ENCODE measurements around the gene MAP2K3. TPM values are rescaled to one million over a fixed set of nuclear protein-coding genes. Genes with fewer than 3 reads are reported as not detected.
"Not testable (repeated sequence)": the region's sequence is repeated elsewhere in the genome, so short reads cannot be mapped to it uniquely, and the experiment has no call there.

Gene MAP2K3
- total and polyA plus RNA-seq, 12 donors, result 28.9 to 103 (median 60.4) TPM

DNA sequence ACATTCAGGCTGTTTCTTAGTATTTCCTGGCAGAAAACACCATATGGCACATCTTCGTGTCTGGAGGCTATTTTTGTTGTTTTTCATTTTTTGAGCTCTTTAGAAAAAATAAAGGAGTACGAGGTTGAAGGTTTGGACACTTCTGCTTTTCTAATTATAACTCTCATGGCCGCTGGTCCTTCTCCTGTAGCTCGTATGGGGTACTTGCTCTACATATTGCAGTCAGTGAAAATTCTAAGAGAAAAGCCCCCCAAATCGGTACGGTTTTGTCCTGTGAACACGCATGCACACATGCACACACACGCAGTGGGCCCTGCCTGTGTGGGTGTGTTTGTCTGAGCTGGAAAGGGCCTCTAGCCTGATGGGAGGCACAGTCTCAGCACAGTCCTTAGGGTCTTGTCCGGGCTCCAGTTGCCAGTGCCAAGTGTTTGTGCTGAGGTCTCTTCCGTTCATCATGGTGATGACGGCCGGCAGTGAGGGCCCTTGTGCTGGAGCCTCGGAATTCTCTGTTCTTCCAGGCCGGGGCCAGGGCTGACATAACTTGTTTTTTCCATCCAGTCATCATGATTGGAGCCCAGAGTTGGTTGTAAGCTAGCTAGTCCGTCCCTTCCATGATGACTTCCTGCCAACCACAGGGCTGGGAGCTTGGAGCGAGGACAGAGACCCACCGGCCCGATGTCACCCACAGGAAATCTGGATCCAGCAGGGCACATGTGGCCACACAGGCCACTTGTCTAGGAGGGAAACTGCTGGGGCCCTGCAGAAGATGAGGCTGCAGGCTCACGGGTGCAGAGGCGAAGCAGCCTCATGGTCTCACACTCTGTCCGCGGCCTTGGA, 26.5 kb downstream of the MAP2K3 start:
- Histone ChIP-seq H3K9me3 (peaks cover 0 to 15% (median 7%) of the 10 kb centered on the region in 11 donors), H3K36me3 (peaks cover 0 to 88% (median 20%) of the 10 kb centered on the region in 9 donors), H3K27ac (peak overlapping the region; percentile 5 to 73 (median 65)), H3K4me1 (peaks cover 0 to 20% (median 11%) of the 10 kb centered on the region in 9 donors)
- intact Hi-C loops (cut with DNase I), result loop anchor here in 4 of 10 donors (5.0 to 10.0 kb wide), 2 partner anchors 34 to 144 kb away; no protein-coding TSS in a partner anchor
- not testable (repeated sequence) for H3K4me3 ChIP-seq, H3K27me3 ChIP-seq
- DNase-seq, result peak; percentile 63 to 67
- 34 to 38% methylated on average over 17 to 21 of the region's 22 CpGs for WGBS, 2 donors
- peak; percentile 68 to 91 (median 81) for ATAC-seq

DNA sequence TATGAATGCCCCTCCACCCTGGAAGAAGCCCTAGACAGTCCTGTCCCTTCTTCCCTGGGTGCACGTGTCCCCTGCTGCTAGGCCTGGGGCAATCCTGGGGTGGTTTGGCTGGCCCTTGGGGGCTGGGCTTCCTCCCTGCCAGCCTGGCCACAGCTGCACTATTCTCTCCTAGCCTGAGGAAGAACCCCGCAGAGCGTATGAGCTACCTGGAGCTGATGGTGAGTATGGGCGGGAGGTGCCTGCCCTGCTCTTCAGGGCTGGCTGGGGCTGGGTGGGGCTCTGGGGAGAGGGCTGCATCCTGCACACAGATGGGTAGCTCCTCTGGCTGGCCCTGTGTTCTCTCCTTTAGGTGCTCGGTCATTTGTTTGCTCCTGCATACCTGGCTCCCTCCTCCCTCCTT, 28.8 kb downstream of the MAP2K3 start:
- WGBS, 2 donors, result 96 to 97% methylated on average over 5 of the region's 5 CpGs

DNA sequence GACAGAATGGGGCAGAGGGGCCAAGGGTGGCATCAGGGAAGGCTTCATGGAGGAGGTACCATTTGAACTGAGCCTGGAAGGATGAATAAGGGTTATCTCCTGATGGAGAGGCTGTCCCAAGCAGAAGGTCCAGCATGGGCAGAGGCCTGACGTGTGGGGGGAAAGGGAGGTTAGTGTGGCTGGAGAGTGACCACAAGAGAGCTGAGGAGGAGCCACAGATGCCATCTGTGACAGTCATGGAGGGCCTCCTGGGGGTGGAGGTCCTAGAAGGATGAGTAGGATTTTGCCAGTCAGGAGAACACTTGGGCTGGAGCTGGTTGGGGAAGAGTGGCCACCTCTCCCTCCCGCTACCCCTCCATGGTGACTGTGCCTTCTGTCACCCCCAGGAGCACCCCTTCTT, 29.2 kb downstream of the MAP2K3 start:
- intact Hi-C loops (cut with DNase I), result loop anchor here in 4 of 10 donors (2.0 to 10.0 kb wide), 3 partner anchors 29 to 141 kb away; partner anchors contain the start of gene MAP2K3 (in 1 of the 4)
- not testable (repeated sequence) for ATAC-seq

More for the DNA sequence above, 28.8 kb downstream of the MAP2K3 start:
- Histone ChIP-seq H3K27me3 (no peaks in the 10 kb centered on the region), H3K27ac (no peak overlapping the region), H3K9me3 (peaks cover 0 to 12% (median 7%) of the 10 kb centered on the region in 11 donors), H3K4me1 (peaks cover 0 to 26% (median 16%) of the 10 kb centered on the region in 9 donors), H3K36me3 (peaks cover 0 to 65% (median 14%) of the 10 kb centered on the region in 9 donors), H3K4me3 (no peak overlapping the region)
- TF ChIP-seq, protein P1, sequence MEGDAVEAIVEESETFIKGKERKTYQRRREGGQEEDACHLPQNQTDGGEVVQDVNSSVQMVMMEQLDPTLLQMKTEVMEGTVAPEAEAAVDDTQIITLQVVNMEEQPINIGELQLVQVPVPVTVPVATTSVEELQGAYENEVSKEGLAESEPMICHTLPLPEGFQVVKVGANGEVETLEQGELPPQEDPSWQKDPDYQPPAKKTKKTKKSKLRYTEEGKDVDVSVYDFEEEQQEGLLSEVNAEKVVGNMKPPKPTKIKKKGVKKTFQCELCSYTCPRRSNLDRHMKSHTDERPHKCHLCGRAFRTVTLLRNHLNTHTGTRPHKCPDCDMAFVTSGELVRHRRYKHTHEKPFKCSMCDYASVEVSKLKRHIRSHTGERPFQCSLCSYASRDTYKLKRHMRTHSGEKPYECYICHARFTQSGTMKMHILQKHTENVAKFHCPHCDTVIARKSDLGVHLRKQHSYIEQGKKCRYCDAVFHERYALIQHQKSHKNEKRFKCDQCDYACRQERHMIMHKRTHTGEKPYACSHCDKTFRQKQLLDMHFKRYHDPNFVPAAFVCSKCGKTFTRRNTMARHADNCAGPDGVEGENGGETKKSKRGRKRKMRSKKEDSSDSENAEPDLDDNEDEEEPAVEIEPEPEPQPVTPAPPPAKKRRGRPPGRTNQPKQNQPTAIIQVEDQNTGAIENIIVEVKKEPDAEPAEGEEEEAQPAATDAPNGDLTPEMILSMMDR (IDR thresholded peaks at IDR 0.05), result no peak
- ATAC-seq (no peak), DNase-seq (no peak)
- intact Hi-C loops (cut with DNase I), result loop anchor here in 4 of 10 donors (5.0 to 10.0 kb wide), 2 partner anchors 36 to 141 kb away; no protein-coding TSS in a partner anchor

DNA sequence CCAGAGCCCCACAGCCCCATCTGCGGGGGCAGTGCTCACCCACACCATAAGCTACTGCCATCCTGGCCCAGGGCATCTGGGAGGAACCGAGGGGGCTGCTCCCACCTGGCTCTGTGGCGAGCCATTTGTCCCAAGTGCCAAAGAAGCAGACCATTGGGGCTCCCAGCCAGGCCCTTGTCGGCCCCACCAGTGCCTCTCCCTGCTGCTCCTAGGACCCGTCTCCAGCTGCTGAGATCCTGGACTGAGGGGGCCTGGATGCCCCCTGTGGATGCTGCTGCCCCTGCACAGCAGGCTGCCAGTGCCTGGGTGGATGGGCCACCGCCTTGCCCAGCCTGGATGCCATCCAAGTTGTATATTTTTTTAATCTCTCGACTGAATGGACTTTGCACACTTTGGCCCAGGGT, 29.8 kb downstream of the MAP2K3 start:
- Histone ChIP-seq H3K36me3 (peaks cover 0 to 55% (median 4%) of the 10 kb centered on the region in 9 donors), H3K4me1 (peaks cover 0 to 26% (median 16%) of the 10 kb centered on the region in 9 donors)
- not testable (repeated sequence) for H3K4me3 ChIP-seq, ATAC-seq, H3K27ac ChIP-seq, H3K9me3 ChIP-seq, H3K27me3 ChIP-seq, DNase-seq
- intact Hi-C loops (cut with DNase I), result loop anchor here in 4 of 10 donors (2.0 to 10.0 kb wide), 3 partner anchors 29 to 141 kb away; partner anchors contain the start of gene MAP2K3 (in 1 of the 4)
- WGBS, 2 donors, result 76 to 93% methylated on average over 6 to 7 of the region's 7 CpGs

More for the DNA sequence above, 29.2 kb downstream of the MAP2K3 start:
- H3K9me3 ChIP-seq, DNase-seq, H3K27ac ChIP-seq, H3K27me3 ChIP-seq, H3K4me3 ChIP-seq: not testable (repeated sequence)
- Histone ChIP-seq H3K4me1 (peaks cover 0 to 26% (median 16%) of the 10 kb centered on the region in 9 donors), H3K36me3 (peaks cover 0 to 60% (median 9%) of the 10 kb centered on the region in 9 donors)
- 90 to 100% methylated on average over 2 of the region's 2 CpGs for WGBS, 2 donors

DNA sequence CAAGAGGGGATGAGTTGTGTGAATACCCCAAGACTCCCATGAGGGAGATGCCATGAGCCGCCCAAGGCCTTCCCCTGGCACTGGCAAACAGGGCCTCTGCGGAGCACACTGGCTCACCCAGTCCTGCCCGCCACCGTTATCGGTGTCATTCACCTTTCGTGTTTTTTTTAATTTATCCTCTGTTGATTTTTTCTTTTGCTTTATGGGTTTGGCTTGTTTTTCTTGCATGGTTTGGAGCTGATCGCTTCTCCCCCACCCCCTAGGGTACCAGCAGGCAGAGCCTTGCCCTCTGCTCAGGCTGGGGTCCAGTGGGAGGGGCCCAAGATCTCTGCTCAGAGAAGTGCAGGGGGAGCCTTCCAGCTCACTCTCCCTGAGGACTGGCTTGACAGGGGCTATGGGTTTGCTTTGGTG, 30.2 kb downstream of the MAP2K3 start:
- not testable (repeated sequence) for H3K27ac ChIP-seq

DNA sequence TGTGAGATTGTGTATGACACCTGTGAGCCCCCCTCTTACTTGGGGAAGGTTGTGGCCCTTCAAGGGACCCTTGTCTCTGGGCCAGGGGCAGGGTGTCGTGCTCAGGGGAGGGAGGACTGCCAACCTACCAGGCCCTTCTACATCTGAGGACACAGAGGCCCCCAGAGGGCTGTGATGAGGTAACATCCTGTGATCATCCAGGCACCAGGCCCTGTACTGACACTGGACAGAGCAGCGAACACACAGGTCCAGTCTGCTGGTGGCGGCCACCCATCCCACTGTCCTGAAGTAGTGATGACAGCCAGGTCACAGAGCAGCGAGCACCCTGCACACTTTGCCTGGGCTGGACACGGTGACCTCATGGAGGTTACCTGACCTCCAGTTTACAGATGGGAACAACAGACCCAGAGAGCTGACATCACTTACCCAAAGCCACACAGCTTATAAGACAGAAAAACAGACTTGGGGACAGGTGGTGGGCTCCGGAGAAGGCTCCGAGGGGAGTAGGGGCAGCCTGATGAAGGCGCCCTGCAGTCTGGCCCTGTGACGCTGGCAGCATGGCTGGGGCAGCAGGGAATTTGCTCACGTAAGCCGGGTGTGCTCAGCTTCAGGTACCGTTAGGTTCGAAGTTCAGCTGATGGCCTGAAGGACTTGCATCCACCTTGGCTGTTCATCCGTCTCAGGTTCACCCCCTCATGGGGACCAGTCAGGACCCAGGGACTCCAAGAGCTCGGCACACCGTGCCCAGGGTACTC, 30.9 kb downstream of the MAP2K3 start:
- not testable (repeated sequence) for H3K27ac ChIP-seq, ATAC-seq, H3K9me3 ChIP-seq, H3K4me3 ChIP-seq, DNase-seq, H3K27me3 ChIP-seq
- Histone ChIP-seq H3K36me3 (peaks cover 0 to 44% (median 0%) of the 10 kb centered on the region in 9 donors), H3K4me1 (peaks cover 0 to 22% (median 11%) of the 10 kb centered on the region in 9 donors)
- 87 to 95% methylated on average over 13 to 14 of the region's 16 CpGs for WGBS, 2 donors
- intact Hi-C loops (cut with DNase I), result loop anchor here in 4 of 10 donors (2.0 to 10.0 kb wide), 2 partner anchors 31 to 139 kb away; partner anchors contain the start of gene MAP2K3 (in 1 of the 4)

More for the DNA sequence above, 30.2 kb downstream of the MAP2K3 start:
- H3K27me3 ChIP-seq, H3K4me3 ChIP-seq, H3K9me3 ChIP-seq, DNase-seq, ATAC-seq: not testable (repeated sequence)
- H3K4me1 ChIP-seq, result peaks cover 0 to 26% (median 16%) of the 10 kb centered on the region in 9 donors
- H3K36me3 ChIP-seq, result peaks cover 0 to 51% (median 0%) of the 10 kb centered on the region in 9 donors
- intact Hi-C loops (cut with DNase I), result loop anchor here in 4 of 10 donors (2.0 to 10.0 kb wide), 3 partner anchors 30 to 140 kb away; partner anchors contain the start of gene MAP2K3 (in 1 of the 4)
- WGBS, 2 donors, result 93 to 97% methylated on average over 7 of the region's 7 CpGs

All from heart right ventricle (tissue), 16 donors.